ENCODE measurements around the gene C19orf38. TPM values are rescaled to one million over a fixed set of nuclear protein-coding genes. Genes with fewer than 3 reads are reported as not detected.
"Not testable (repeated sequence)": the region's sequence is repeated elsewhere in the genome, so short reads cannot be mapped to it uniquely, and the experiment has no call there.

The C19orf38 gene
- total RNA-seq, 8 experiments from 2014 or later, result 0.25 to 2.3 (median 0.50) TPM; not detected in 1

DNA sequence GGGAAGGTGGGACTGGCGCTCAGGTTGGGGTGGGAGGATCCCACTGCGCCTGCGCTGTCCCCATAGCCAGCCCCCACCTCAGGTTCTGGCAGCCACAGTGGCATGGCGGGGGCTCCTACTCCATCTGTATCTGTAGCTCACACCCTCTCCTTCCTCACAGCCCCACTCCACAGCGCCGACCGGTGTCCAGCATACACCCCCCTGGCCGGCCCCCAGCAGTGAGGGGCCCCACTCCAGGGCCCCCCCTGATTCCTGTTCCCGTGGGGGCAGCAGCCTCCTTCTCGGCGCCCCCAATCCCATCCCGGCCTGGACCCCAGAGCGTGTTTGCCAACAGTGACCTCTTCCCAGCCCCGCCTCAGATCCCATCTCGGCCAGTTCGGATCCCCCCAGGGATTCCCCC lies 18.2 kb upstream of the C19orf38 start:
- Histone ChIP-seq H3K4me3 (no peak overlapping the region), H3K27ac (no peak overlapping the region), H3K4me1 (replicated peaks in 1 of 2) (no peaks in the 10 kb centered on the region)
- WGBS, 10 experiments, result no CpG with 5 or more reads among the region's 16 CpGs
- in situ Hi-C loops (cut with MboI; ENCODE audit: low pct_unique_long_range_greater_than_20kb in 2 of 9, low sequenced_read_pairs in 9 of 9, unreplicated experiment in 9 of 9), result no loop called here
- peak in 5 of 8 experiments; percentile 6 to 11 (median 9) for ATAC-seq (replicated peaks in 6 of 8)

DNA sequence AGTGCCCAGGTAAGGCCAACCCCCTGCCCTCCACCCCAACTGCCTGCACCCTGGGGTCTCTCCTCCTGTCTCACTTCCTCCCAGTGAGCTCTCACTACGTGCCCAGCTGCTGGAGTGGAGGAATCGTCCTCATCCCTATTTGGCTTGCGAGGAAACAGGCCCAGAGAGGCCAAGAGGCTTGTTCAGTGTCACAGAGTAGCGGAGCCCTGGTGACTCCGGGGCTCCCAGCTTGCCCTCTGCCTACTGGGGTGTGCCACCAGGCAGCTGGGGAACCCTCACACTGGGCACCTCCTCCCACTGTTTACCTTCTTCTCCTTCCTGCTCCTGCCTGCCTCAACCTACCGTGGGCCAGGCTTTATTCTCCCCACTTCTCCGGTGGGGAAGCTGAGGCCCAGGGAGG lies 17.8 kb upstream of the C19orf38 start:
- in situ Hi-C loops (cut with MboI; ENCODE audit: low pct_unique_long_range_greater_than_20kb in 2 of 9, low sequenced_read_pairs in 9 of 9, unreplicated experiment in 9 of 9), result no loop called here
- no peak overlapping the region for H3K4me3 ChIP-seq
- no peak overlapping the region for H3K27ac ChIP-seq
- peak in 1 of 8 experiments; percentile 1 for ATAC-seq (replicated peaks in 6 of 8)
- peaks cover 0 to 3% of the 10 kb centered on the region in 2 donors for H3K4me1 ChIP-seq (replicated peaks in 1 of 2)
- 90% methylated on average over 2 of the region's 7 CpGs; no CpG with 5 or more reads in 9 of the 10 experiments for WGBS, 10 experiments

DNA sequence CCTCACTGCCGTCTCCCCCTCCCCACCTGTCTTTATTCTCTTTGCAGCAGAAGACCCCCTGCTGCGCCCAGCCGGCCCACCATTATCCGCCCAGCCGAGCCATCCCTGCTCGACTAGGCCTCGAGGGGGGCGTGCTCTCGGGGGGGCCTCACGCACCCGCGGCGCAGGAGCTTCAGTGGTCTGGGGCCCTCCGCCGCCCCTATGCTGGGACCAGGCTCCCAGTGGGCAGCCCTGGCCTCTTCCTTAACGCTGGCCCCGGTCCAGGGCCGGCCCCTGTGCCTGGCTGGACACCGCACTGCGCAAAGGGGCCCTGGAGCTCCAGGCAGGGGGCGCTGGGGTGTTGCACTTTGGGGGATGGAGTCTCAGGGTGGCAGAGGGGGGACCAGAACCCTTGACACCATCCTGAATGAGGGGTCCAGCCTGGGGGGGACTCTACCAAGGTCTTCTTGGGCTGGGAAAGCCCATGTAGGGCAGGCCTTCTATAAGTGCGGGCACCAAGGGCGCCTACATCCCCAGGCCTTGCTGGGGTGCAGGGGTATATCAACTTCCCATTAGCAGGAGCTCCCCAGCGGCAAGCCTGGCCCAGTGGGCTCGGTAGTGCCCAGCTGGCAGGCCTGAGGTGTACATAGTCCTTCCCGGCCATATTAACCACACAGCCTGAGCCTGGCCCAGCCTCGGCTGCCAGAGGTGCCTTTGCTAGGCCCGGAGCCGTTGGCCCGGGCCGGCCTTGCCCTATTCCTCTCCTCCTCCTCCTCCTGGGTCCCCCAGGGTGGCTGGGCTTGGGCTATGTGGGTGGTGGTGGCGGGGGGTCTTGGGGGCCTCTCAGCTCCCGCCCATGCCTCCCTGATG lies 17.1 kb upstream of the C19orf38 start:
- no peak overlapping the region for H3K27ac ChIP-seq
- in situ Hi-C loops (cut with MboI; ENCODE audit: low pct_unique_long_range_greater_than_20kb in 2 of 9, low sequenced_read_pairs in 9 of 9, unreplicated experiment in 9 of 9), result no loop called here
- H3K4me1 ChIP-seq (replicated peaks in 1 of 2), result peaks cover 0 to 3% of the 10 kb centered on the region in 2 donors
- no peak overlapping the region for H3K4me3 ChIP-seq
- ATAC-seq (replicated peaks in 6 of 8), result no peak
- WGBS, 10 experiments, result 100% methylated on average over 2 of the region's 33 CpGs; no CpG with 5 or more reads in 9 of the 10 experiments

DNA sequence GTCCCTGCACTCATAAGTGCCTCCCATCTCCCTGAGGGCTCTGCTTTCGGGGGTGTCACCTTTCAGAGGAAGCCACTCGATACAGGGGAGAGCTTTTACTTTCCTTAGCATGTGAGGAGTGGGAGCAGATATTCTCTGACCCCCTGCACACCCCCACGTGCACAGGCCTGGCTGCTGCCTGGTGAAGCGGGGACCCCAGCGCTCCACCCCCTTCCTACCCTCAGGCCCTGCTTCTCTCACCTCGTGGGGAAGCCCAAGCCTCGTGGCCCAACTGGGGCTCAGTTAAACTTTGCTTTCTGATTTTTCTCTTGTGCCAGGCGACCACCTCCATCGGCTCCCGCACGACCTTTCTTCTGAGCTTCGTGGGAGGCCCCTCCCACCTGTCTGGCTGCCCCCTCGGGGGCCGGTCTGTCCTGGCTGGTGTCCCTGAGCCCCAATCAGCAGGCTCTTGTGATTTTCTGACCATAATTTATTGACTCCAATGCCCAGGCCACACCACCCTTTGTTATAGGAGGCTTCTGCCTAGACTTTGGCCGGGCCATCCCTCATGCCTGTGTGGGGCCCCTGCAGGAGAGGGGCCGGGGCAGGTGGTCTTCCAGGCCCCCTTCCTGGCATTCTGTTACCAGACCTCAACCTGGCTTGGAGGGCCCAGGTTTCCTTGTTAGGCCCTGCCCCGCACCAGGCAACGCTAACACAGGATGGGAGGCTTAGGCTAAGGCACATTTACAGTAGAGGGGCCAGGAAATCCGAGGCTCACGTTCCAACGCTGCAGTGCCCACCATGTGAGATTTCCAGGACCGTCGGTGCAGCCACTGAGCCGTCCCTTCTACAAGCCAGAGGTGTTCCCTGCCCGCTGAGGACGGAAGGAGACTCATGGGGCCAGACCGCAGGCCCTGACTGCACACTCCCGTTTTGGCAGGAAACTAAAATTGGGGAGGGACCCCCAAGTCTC lies 16.0 kb upstream of the C19orf38 start:
- no peak overlapping the region for H3K4me3 ChIP-seq
- WGBS, 10 experiments, result 74 to 100% (median 75%) methylated on average over 2 to 13 of the region's 28 CpGs; no CpG with 5 or more reads in 5 of the 10 experiments
- no peak for ATAC-seq (replicated peaks in 6 of 8)
- no peak overlapping the region for H3K27ac ChIP-seq
- in situ Hi-C loops (cut with MboI; ENCODE audit: low pct_unique_long_range_greater_than_20kb in 2 of 9, low sequenced_read_pairs in 9 of 9, unreplicated experiment in 9 of 9), result no loop called here
- H3K4me1 ChIP-seq (replicated peaks in 1 of 2), result peaks cover 9 to 10% of the 10 kb centered on the region in 2 donors

DNA sequence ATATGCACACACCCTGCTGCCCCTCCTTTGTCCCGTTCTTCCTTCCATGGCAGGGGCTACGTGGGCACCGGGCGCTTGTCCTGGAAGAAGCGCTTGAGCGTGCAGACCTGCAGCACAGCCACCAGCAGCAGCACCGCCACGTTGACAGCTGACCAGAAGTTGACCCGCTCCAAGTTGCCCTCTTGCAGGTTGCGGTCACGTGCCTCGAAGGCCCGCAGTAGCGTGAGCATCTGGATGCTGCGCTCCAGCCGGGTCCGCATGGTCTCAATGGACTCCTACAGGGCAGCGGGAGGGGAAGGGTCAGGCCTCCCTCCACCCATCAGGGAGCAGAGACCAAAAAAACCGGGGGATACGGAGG lies 15.3 kb upstream of the C19orf38 start:
- 70 to 81% (median 80%) methylated on average over 1 to 7 of the region's 20 CpGs; no CpG with 5 or more reads in 6 of the 10 experiments for WGBS, 10 experiments
- in situ Hi-C loops (cut with MboI; ENCODE audit: low pct_unique_long_range_greater_than_20kb in 2 of 9, low sequenced_read_pairs in 9 of 9, unreplicated experiment in 9 of 9), result no loop called here
- ATAC-seq (replicated peaks in 6 of 8), result no peak
- no peak overlapping the region for H3K4me3 ChIP-seq
- no peak overlapping the region for H3K27ac ChIP-seq
- peaks cover 9 to 10% of the 10 kb centered on the region in 2 donors for H3K4me1 ChIP-seq (replicated peaks in 1 of 2)

DNA sequence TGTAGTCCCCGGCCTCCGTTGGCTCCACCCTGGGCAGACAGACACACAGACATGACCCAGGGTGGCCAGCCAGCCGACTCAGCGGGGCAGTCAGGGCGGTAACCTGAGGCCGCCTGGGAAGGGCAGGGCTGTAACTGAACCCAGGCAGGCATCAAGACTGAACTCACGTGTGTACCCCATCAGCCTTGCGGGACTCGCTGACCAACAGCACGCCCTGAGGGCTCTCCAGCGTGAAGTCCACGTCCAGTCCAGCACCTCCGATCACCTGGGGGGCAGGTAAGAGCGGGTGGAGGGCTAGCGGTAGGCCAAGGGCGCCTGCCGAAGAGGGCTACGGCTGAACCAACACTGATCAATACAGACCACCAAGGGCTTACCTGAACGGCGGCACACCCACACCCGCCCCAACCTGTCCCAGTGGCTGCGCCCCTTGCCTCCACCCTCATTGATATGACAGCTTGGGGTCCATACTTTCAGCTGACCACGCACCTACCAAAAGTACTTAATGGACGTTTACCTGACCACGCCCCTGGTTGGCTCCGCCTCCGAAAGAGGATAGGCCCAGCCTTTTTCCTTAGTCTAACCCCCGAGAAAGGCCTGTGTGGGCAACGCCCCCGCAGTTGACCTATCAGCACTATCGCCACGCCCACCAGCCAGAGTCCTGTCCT lies 13.0 kb upstream of the C19orf38 start:
- Histone ChIP-seq H3K4me3 (peak overlapping the region; percentile 13 to 88 (median 56)), H3K27ac (peak overlapping the region in 1 of 2 donors; percentile 34), H3K4me1 (replicated peaks in 1 of 2) (peaks cover 9 to 10% of the 10 kb centered on the region in 2 donors)
- WGBS, 10 experiments, result 41 to 96% (median 89%) methylated on average over 4 to 12 of the region's 32 CpGs; no CpG with 5 or more reads in 5 of the 10 experiments
- in situ Hi-C loops (cut with MboI; ENCODE audit: low pct_unique_long_range_greater_than_20kb in 2 of 9, low sequenced_read_pairs in 9 of 9, unreplicated experiment in 9 of 9), result no loop called here
- no peak for ATAC-seq (replicated peaks in 6 of 8)

DNA sequence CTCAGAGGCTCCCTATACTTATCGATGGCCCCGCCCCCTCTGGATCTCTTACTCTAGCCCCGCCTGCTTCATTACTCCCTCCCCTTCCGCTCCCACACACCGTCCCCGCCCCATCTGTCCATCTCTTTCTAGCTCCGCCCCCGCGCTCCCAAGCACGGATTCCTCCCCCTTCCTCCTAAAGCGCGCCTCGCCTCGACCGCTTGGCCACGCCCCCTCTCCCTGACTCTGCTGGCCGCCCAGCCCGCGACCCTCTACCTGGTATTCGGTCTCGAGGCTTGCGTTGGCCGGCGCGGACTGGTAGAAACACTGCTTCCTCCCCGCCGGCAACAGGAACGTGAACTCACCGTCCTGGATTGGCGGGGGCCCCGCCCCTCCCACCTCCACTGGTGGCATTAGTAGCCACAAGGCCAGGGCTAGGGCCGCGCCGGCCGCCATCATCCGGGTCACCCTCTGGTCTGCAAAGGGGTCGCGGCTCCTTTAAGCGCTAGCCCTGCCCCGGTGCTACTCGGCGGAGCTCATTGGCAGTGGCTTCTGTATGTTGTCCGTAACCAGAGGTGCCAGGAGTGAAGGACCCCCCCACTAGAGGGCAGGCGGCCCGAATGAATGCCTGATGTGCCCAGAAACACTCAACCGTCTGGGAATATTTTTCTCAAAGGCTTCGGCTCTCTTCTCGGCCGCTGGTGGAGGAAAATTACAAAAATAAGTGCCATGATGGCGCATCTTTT lies 12.3 kb upstream of the C19orf38 start, which contains the start of gene TMED1:
Gene TMED1, minus strand, starts transcription at position 459 of the 725 bp plus-strand sequence. Its CDS starts 21 bp downstream, at position 438.
- ATAC-seq (replicated peaks in 6 of 8), result peak; percentile 88 to 93 (median 92)
- WGBS, 10 experiments, result 0 to 20% (median 0%) methylated on average over 1 to 8 of the region's 50 CpGs; no CpG with 5 or more reads in 6 of the 10 experiments
- H3K4me3 ChIP-seq, result peak within 1 kb of the TSS; percentile 56 to 88 (median 66)
- in situ Hi-C loops (cut with MboI; ENCODE audit: low pct_unique_long_range_greater_than_20kb in 2 of 9, low sequenced_read_pairs in 9 of 9, unreplicated experiment in 9 of 9), result no loop called here
- H3K27ac ChIP-seq, result peak within 1 kb of the TSS; percentile 99
- H3K4me1 ChIP-seq (replicated peaks in 1 of 2), result peaks cover 9 to 10% of the 10 kb centered on the region in 2 donors

DNA sequence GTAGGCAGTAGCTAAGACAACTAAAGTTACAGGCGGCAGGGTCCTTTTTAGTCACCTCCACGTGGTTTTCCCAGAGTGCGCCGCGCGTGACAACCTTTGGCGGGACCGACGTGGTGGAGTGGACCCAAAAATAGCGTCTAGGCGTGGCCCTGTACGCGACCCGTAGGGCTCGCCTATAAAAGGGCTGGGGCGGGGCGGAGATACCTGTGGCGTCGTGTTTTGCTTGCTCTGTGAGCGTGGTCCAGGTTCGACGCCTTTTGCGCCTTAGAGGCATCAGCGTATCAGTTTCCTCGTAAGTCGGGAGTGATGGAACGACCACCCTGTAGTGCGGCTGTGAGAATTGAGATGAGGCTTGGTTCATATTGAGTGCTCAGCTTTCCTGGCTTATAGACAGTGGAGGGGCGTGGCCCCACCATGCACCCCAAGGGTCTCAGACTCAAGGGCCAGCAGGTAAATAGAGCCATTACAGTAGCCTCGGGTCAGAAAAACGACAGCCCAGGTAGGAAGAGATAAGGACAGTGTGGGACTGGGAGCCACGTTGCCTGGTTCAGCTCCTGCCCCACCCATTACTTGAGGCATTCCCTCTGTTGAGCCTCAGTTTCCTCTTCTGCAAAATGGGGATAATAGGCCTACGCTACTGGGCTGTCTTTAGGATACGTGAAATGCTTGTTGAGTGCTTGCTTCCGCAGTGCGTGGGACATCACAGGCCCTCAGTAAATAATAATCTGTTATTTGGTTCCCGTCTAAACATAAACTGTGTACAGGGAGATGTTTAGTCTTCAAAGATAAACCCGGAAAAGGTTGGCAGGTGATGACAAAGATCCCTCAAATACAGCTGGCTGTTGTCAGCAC lies 11.5 kb upstream of the C19orf38 start:
- in situ Hi-C loops (cut with MboI; ENCODE audit: low pct_unique_long_range_greater_than_20kb in 2 of 9, low sequenced_read_pairs in 9 of 9, unreplicated experiment in 9 of 9), result no loop called here
- Histone ChIP-seq H3K4me1 (replicated peaks in 1 of 2) (peaks cover 9 to 10% of the 10 kb centered on the region in 2 donors), H3K4me3 (peak overlapping the region; percentile 56 to 88 (median 66)), H3K27ac (peak overlapping the region; percentile 99)
- WGBS, 10 experiments, result 29 to 100% (median 91%) methylated on average over 1 to 22 of the region's 38 CpGs
- ATAC-seq (replicated peaks in 6 of 8), result peak; percentile 6 to 42 (median 19)

DNA sequence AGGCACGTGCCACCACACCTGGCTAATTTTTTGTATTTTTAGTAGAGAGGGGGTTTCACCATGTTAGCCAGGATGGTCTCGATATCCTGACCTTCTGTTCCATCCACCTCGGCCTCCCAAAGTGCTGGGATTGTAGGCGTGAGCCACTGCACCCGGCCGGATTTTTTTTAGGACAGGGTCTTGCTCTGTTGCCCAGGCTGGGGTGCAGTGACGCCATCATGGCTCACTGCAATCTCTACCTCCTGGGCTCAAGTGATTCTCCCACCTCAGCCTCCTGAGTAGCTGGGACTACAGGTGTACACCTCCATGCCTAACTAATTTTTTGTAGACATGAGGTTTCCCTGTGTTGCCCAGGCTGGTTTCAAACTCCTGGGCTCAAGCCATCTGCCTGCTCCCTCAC lies 10.6 kb upstream of the C19orf38 start:
- H3K27ac ChIP-seq; in situ Hi-C loops (cut with MboI; ENCODE audit: low pct_unique_long_range_greater_than_20kb in 2 of 9, low sequenced_read_pairs in 9 of 9, unreplicated experiment in 9 of 9); ATAC-seq (replicated peaks in 6 of 8); H3K4me3 ChIP-seq: not testable (repeated sequence)
- H3K4me1 ChIP-seq (replicated peaks in 1 of 2), result peaks cover 9 to 10% of the 10 kb centered on the region in 2 donors
- 80 to 100% (median 100%) methylated on average over 1 to 6 of the region's 7 CpGs; no CpG with 5 or more reads in 2 of the 10 experiments for WGBS, 10 experiments

DNA sequence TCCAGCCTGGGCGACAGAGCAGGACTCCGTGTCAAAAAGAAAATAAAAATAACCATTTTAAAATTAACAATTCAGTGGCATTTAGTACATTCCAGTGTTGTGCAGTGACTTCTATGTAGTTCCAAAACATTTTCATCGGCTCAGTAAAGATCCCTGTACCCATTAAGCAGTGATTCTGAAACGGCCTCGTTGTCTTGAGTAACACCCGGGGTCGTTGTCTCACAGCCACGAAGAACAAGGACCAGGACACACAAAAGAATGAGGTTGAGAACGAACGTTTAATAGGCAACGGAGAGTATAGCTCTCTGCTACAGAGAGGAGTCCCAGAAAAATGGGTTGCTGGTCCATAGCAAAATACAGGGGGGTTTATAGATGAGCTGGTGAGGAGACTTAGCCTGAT lies 9.8 kb upstream of the C19orf38 start:
- H3K27ac ChIP-seq, result no peak overlapping the region
- ATAC-seq (replicated peaks in 6 of 8), result no peak
- H3K4me1 ChIP-seq (replicated peaks in 1 of 2), result peaks cover 9 to 10% of the 10 kb centered on the region in 2 donors
- no peak overlapping the region for H3K4me3 ChIP-seq
- WGBS, 10 experiments, result 0 to 91% (median 79%) methylated on average over 1 to 11 of the region's 11 CpGs
- in situ Hi-C loops (cut with MboI; ENCODE audit: low pct_unique_long_range_greater_than_20kb in 2 of 9, low sequenced_read_pairs in 9 of 9, unreplicated experiment in 9 of 9), result no loop called here
